Left ventricle myocardium superior (tissue), 1 donor: ENCODE results near the gene ABCC6. TPM values are rescaled to one million over a fixed set of nuclear protein-coding genes. Genes with fewer than 3 reads are reported as not detected.

ENCODE experiments used
- ATAC-seq: fragments of 200-7000 bp; cut with Tn5 transposase; one replicate; pipeline ENCODE4 v1.9.1; 2020; ENCODE audit warnings: mild to moderate bottlenecking, moderate library complexity
- DNase-seq: peaks from one replicate; pipeline ENCODE4 v3.0.0-alpha.2; 2020
- intact Hi-C: fragments of 100-400 bp; cut with micrococcal nuclease; formaldehyde crosslinking; loops from one replicate; pipeline ENCODE4 v1.11.0; 2022
- total RNA-seq: library from RNA; stranded (reverse); fragmentation: NEBNext Ultra II Directional; extraction: Animal tissue kit (Norgen Biotek cat#: 25700); gene quantifications from one replicate; pipeline ENCODE4 v1.2.1, GENCODE V29; 2021
- donor health status: DM: no; HTN: yes; CAD: no; lungs with severe emphysema.

ABCC6 gene
- total RNA-seq, 1 donor from 2014 or later: 2.1 TPM

DNA sequence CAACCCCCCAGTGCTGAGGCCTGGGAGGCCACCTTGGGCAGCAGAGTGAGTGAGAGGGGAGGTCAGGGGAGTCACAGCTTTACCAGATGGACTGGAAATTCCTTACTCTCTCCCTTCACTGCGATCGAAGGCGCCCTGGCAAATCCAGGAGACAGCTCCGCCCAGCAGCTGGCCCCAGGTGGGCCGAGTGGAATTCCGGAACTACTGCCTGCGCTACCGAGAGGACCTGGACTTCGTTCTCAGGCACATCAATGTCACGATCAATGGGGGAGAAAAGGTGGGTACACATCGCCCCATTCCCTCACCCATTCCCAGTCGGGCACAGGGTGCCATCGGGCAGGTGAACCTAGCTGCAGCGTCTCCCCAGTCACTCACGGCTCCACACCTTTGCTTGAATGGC is 91.6 kb downstream of the ABCC6 start:
- DNase-seq (peak; percentile 0), ATAC-seq (no peak)
- intact Hi-C loops: loop anchor here (10.0 kb wide), 1 partner anchor 367 kb away; no protein-coding TSS in a partner anchor

DNA sequence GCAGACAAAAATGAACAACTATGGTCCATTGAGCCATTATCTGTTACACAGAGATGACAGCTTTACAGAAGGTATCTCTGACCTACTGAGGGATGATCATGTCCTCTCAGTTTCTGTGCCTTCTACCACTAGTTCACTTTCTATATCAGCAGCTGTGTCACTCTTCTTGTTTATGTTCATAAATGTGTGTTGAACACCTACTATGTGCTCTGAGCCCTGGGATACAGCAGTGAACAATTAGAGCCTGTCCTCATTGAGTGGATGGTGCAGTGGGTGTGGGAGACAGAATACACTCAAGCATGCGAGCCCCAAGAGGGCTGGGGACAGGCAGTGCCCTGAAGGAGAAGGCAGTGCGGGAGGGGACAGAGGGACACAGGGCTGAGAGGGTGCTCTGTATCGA is 92.1 kb downstream of the ABCC6 start:
- intact Hi-C loops: loop anchor here (10.0 kb wide), 1 partner anchor 366 kb away; no protein-coding TSS in a partner anchor
- ATAC-seq (no peak), DNase-seq (peak; percentile 3)

DNA sequence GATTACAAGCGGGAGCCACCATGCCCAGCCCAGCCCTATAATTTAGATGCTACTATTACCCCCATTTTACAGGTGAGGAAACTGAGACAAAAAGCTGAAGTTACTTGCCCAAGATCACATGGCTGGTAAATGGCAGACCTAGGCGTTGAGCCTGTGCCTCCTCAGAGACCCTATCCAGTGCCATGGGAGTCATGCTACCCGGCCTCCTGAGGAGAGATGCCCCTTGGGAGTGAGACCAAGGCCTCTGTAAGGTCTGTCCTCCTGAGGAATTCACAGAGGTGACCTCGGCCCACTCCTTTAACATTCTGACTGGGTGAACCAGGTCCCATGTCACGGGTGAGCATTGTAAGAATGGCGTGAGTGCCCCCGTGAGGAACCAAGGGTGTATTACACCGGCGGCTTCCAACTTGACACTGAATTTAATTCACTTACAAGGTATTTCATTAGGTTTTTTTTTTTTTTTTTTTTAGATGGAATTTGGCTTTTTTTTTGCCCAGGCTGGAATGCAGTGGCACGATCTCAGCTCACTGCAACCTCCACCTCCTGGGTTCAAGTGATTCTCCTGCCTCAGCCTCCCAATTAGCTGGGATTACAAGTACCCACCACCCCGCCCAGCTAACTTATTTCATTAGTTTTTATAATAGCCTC is 95.7 kb downstream of the ABCC6 start:
- intact Hi-C loops: loop anchor here (5.0 kb wide), 1 partner anchor 240 kb away; the partner anchor contains the start of gene CEP20
- DNase-seq (peak; percentile 70), ATAC-seq (peak; percentile 87)

DNA sequence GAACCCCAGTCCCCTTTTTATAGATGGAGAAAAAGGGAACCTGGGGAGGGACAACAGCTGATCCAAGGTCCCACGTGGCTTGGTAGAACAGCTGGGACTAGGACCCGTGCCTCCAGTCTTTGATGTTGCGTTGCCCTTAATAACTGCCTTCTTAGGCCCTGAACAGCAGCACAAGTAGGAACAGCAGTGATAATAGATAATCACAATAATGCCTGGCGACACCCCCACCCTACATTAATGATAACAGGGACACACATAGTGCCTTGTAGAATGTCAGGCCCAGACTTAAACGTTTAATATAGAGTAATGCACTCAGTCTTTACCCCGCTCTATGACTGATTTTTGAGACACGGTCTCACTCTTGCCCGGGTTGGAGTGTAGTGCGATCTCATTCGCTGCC is 96.4 kb downstream of the ABCC6 start:
- intact Hi-C loops: loop anchor here (5.0 kb wide), 1 partner anchor 240 kb away; the partner anchor contains the start of gene CEP20

DNA sequence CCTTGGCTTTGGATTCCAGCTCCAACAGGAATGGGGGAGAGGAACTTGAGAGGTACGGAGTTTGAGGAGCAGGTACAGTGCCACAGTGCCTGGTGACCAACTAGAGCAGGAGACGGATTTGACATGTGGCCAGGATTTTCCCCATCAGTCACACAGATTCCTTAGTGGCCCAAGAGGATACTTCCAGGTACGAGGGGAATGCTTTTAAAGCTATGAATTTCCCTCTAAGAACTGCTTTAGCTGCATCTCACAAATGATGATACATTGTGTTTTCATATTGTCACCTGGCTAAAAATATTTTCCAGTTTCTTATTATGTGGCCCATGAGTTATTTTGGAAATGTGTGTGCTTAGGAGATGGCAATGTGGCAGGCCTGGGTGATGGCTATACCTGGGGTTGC is 98.3 kb downstream of the ABCC6 start:
- DNase-seq (no peak), ATAC-seq (no peak)
- intact Hi-C loops: loop anchor here (5.0 kb wide), 1 partner anchor 238 kb away; the partner anchor contains the start of gene CEP20

More for the DNA sequence above, 96.4 kb downstream of the ABCC6 start:
- ATAC-seq (no peak), DNase-seq (peak; percentile 2)

DNA sequence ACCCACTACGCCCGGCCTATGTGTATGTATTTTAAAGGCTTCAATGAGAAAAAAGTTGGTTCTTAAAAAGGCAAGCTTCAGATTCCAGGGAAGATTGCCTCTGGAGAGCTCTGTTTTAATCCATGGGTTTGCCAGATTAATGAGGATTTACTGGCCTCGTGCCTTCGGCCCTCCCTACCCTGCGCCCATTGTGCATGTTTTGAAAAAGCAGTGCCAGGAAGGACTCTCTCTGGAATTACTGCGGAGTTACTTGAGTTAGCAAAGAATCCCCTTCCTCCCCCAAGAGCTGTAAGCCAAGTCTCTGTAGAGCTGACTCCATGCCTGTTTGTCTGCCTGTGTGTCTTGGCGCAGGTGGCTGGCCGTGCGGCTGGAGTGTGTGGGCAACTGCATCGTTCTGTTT is 98.9 kb downstream of the ABCC6 start:
- DNase-seq: peak; percentile 0

DNA sequence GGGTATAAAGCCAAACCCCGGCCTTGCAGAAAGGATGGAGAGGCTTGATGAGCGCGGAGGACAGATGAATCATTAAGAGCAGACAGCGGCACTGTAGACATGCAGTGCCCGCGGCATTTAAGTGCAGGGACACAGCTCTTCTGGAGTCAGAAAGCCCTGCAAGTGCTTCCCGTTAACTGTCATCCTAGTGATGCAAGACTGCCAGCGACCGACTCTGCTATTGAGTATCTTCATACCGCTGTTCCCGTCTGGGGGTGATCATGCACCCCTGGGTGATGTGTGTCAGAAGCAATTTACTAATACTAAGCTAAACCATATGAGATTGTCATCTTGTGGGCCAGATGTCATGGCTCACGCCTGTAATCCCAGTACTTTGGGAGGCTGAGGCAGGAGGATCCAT is 101.0 kb downstream of the ABCC6 start:
- DNase-seq (peak; percentile 11), ATAC-seq (no peak)
- intact Hi-C loops: no loop called here

More for the DNA sequence above, 98.9 kb downstream of the ABCC6 start:
- intact Hi-C loops: no loop called here
- no peak for ATAC-seq

DNA sequence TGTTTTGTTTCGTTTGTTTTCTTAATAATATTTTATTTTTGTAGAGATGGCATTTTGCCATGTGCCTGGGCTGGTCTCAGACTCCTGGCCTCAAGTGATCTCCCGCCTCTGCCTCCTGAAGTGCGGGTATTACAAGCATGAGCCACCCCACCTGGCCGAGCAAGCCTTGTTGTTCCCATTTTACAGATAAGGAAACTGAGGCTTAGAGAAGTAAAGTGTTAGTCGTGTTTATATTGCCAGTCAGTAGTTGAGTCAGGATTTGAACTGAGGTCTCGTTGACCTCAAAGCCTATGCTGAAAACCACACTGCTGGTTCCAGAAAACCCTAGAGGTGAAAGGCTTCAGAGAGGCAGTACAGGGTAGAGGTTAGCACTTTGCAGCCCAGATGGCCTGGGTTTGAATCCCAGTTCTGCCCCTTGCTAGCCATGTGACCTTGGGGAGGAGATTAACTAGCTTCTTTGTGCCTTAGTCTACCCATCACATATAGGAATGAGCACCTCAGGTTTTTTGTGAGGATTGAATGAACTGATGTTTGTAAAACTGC is 102.0 kb downstream of the ABCC6 start:
- ATAC-seq (no peak), DNase-seq (peak; percentile 12)
- intact Hi-C loops: no loop called here

DNA sequence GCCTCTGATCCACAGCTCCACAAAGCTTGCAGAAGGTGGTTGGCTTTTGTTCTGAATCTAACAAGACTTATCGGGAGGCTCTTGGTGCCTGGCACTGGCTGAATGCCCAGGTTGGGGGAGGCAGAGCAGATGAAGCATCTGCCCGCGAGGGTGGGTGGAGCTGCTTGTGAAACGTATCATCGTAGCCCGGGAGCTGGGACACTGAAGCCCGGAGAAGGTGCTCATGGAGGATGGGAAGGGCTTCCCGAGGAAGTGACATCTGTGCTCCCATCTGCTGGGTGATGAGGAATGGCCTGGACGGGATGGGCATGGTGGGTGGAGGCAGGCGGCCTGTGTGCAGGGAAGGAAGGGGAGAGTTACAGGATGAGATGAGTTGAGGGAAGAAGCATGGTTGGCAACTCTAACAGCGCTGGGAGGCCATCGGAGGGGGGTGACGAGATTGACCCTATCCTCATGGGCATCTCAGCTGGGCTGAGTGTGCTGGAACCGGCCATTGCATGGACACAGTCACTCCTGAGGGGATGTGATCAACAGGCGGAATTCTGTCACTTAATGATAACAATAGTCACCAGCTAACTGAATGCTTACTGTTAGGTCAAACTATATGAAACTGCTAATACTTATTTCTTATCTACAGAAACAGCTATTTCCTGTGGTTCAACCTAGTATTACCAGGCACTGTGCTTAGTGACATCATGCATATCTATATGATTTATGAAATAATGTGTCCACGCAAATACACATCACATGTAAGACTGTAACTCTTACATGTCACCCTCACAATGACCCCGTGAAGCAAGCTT is 102.7 kb downstream of the ABCC6 start:
- peak; percentile 78 for DNase-seq
- intact Hi-C loops: no loop called here
- peak; percentile 91 for ATAC-seq

DNA sequence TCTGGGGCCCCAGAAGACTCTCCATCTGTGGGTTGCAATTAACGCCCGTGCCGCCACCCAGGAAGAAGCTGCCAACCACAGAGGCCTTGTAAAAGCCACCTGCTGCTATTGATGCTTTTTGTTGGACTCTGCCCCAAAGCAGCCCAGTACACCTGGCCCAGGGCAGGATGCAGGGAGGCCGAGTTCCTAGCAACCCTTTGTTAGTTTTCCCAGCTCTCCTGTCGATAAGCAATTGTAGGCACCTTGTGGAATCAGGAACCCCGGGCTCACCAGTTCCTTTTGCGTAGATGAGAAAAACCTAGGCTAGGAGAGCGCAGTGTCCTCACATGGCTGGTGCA is 103.3 kb downstream of the ABCC6 start:
- no peak for DNase-seq
- ATAC-seq: no peak
- intact Hi-C loops: no loop called here

DNA sequence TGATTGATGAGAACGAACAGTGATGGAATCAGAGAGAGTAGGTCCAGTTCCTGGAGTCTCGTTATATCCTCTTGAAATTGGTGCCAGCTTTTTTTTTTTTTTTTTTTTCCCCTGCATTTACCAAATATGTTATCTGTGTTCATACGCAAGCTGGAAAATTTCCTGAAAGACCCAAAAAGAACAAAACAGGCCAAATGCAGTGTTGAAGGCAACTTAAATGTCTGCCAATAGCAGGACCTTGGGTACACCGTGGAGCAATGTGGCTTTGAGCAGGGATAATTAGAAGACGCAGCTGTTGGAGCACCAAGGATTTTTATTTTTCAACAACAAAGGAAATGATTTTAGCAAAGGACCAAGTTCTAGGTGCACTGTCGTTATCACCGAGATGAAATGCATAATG is 105.0 kb downstream of the ABCC6 start:
- no peak for DNase-seq
- intact Hi-C loops: no loop called here
- ATAC-seq: no peak

DNA sequence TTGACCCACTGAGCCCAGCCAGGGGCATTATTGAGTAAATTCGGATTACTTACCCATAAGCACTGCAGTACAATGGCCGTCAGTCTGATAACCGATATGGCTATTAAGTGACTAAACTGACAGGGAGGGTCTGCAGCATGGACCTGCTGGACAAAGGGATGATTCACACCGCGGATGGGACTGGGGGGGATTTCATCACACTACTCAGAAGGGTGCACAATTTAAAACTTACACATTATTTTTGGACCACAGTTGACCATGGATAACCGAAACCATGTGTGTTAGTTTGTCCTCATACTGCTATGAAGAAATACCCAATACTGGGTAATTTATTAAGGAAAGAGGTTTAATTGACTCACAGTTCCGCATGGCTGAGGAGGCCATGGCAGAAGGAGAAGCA is 106.5 kb downstream of the ABCC6 start:
- ATAC-seq: no peak
- DNase-seq: no peak
- intact Hi-C loops: no loop called here

DNA sequence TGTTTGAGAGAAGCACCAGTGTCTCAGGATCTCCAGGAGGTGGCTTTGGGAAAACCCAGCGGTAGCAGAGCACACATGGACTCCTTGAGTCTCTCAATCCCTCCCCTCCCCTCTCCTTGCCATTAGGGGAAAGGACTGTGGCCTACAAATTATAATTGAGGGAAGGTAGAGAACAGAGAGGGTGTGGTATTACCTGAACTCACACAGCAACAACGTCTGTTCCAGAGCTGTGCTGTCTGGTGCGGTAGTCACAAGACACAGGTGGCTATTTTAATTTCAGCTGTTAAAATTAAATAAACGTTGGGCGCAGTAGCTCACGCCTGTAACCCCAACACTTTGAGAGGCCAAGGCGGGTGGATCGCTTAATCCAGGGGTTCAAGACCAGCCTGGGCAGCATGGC is 110.2 kb downstream of the ABCC6 start:
- DNase-seq (peak; percentile 1), ATAC-seq (no peak)
- intact Hi-C loops: no loop called here

DNA sequence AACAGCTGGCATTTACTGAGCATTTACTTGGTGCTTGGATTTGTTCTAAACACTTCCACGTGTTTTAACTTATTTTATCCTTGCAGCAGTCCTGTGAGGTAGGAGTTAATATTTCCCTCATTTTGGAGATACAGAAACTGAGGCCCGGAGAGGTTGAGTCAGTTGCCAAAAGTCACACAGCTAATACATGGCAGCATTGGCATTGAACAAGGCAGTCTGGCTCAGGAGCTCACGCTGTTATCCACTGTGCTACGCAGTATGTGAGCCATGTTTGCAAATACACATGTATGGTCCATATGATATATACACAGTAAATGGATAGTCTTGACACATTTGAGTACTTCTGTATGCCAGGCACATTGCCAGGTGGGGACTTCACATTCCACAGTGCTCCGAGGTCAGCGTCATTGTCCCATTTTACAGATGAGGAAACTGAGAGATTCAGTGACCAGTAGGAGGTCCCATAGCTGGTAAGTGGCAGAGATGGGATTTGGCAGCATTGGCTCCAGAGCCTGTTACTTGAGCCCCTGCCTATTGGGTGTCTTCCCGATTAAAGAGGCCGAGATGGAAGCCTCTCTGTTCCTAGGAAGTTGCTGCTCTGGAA is 110.7 kb downstream of the ABCC6 start:
- ATAC-seq (no peak), DNase-seq (peak; percentile 8)
- intact Hi-C loops: no loop called here

DNA sequence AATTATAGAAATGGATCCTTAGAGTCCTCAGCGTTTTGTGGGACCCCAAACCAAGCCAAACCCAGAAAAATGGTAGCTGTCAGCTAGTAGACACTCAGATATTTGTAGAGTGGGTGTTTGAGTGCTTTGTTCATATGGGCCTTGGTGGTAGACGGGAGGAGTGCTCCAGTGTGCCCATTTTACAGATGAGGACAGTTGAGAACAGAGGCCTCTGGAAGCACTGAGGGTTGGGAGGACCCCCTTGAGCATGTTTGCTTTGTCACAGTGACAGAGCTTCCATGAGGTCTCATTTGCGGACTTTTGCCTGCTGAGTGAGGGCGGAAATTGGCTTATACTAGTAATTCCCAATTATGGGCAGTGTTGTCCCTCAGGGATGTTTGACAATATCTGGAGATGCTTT is 111.7 kb downstream of the ABCC6 start:
- ATAC-seq: no peak
- DNase-seq: no peak
- intact Hi-C loops: no loop called here

DNA sequence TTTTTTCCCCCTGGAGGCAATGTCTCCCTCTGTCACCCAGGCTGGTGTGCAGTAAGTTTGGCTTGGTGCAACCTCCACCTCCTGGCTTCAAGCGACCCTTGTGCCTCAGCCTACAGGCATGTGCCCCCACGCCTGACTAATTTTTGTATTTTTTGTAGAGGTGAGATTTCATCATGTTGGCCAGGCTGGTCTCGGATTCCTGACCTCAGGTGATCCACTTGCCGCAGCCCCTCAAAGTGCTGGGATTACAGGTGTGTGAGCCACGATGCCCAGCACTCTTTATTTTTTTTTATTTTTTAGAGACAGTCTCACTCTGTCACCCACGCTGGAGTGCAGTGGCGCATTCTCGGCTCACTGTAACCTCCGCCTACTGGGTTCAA is 113.2 kb downstream of the ABCC6 start:
- intact Hi-C loops: no loop called here
- ATAC-seq: no peak
- peak; percentile 11 for DNase-seq

DNA sequence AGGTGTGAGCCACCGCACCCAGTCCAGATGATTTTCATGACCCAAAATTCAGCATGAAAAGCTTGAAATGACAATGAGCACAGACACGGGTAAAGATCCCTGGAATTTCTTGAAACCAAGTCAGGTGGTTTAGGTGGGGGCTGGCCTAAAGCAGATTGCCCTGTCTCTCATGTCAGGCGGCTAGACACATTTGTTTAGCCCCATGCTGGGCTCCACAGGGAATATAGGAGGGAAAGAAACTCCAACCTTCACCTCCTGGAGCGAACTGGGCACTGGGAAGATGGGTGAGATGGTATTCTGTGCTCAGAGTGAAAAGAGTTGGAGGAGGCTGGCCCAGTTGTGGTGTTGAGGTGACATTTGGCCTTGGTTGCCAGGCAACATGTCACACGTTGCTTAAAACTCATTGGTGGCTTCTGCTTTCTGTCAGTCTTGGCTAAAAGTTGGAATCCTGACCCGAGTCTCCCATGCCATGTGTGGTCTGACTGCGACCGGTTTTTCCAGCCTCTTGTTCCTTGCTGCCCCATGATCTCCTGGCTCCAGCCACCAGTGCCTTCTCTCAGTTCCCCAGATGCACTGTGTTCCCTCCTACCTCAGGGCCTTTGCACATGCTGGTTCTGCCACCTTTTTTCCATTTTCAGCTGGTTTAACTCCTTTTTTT is 113.7 kb downstream of the ABCC6 start:
- intact Hi-C loops: no loop called here
- DNase-seq (no peak), ATAC-seq (no peak)

DNA sequence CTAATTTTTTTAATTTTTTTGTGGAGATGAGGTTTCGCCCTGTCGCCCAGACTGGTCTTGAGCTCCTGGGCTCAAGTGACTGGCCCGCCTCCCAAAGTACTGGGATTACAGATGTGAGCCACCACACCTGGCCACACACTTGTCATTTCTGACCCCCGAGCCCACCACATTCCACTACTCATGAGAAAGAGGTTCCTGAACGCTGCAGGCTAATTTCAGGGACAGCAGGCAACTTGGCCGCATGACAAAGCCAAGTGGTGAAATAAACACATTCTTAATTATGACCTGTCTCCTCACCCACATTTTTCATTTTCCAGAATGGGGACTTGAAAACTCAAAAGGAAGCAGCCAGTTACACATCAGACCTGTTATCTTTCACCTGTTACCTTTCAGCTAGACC is 114.5 kb downstream of the ABCC6 start:
- ATAC-seq (no peak), DNase-seq (no peak)
- intact Hi-C loops: no loop called here

DNA sequence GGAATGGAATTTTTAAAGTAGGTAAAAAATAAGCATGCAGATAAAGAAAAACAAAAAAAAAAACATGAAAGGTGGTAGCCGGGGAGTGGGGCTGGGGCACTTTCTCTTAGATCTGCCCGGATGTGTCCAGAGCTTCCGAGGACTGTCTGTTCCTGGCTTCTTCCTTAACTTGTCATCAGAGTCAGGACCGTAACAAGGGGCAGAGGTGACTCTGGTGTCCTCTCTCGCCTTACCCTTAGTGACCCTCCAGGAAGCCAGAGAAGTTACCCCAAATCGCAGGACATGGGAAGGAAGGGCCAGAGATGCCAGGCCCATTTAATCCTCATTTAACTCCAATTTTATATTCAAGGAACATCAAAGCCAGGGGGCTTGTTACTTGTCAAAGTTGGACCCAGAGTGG is 115.5 kb downstream of the ABCC6 start:
- intact Hi-C loops: no loop called here
- no peak for ATAC-seq
- DNase-seq: no peak

DNA sequence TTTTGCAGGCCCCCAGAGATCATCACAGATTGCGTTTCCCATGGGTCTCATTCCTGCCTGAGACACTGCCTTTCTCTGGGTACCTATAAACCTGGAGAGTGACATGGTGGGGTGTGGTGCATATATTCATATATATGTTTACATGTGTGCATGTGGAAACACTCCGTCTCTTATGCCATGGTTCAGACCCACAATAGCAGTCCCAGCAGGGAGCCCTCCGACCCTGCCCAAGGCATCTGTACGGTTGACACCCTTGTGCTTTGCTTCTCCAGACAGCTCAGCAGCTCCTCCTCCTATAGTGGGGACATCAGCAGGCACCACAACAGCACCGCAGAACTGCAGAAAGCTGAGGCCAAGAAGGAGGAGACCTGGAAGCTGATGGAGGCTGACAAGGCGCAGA is 116.8 kb downstream of the ABCC6 start:
- no peak for ATAC-seq
- DNase-seq: no peak
- intact Hi-C loops: no loop called here
